NCI-H446 treated with DMSO at 0.1 percent for 48 hours (cell line): ENCODE results near the gene DLL3.
A peak's percentile ranks its signal among the peaks of the same experiment; 100 is the strongest.

ENCODE experiments used
- DNase-seq: peaks from one replicate; lab custom pipeline; 2025; lab: John Stamatoyannopoulos, UW

Gene DLL3

GRCh38 chr19:39516270-39516669 is 17.5 kb downstream of the DLL3 start:
- DNase-seq, result no peak

- DNase-seq, result no peak
These were observed 18.7 kb downstream of the DLL3 start for GRCh38 chr19:39517432-39517831.

- DNase-seq, result no peak
These were observed 19.7 kb downstream of the DLL3 start for GRCh38 chr19:39518458-39518857.

- DNase-seq, result no peak
These were observed 20.2 kb downstream of the DLL3 start for GRCh38 chr19:39518975-39519374.

DNA sequence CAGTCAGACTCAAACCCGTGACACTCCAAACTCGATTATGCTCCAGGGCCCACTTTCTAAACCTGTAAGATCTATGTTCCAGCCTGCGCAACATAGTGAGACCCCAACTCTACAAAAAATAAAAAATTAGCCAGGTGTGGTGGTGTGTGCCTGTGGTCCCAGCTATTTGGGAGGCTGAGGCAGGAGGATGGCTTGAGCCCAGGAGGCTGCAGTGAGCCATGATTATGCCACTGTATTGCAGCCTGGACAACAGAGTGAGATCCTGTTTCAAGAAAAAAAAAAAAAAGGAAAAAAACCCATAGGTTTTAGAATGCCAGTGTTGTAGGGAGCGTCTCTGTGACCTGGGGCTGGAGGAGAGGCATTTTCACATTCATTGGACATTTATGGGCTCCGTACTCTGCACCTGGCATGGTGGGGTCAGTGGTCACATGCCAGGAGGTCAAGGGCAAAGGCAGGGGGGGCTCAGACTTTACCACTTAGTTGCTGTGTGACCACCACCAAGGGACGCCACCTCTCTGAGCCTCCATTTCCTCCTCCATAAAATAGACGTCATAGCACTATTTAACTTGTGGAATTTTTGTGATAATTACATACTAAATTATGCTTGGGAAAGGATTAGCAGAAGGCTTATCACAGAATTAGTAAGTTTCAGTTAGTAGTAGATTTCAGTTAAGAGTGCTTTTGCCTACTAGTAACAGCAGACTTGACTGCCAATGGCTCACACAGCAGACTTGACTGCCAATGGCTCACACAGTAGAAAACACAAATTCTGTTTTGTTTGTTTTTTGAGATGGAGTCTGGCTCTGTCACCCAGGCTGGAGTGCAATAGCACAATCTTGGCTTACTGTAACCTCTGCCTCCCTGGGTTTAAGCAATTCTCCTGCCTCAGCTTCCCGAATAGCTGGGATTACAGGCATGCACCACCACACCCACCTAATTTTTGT is 22.1 kb downstream of the DLL3 start:
- no peak for DNase-seq

DNA sequence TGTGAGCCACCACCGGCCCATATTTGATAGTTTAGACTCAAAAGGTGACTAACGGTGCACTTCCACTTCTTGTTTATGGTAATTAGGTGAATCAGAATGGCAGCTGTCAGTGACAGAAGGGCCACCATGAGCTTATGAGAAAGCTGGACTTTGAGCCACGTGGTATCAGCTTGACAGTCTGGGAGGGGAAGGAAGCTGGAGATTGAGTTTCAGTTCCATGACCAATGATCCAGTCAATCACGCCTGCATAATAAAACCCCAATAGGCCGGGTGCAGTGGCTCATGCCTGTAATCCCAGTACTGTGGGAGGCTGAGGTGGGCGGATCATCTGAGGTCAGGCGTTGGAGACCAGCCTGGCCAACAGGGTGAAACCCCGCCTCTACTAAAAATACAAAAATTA is 25.7 kb downstream of the DLL3 start:
- DNase-seq, result no peak

DNA sequence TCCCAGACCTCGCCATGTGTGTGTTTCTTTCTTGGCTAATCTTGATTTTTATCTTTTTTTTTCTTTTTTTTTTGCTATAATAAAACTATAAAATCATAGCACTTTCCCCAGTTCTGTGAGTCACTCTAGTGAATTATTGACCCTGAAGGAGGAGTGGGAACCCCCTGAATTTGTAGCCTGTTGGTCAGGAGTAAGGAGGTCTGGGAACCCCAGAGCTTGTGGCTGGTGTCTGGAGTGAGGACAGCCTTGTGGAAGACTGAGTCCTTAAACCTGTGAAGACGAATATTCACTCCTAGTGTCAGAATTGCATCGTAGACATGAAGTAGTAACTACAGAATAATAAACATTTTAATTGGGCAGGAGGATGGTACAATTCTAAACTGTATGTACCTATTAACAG is 26.5 kb downstream of the DLL3 start:
- DNase-seq, result no peak

GRCh38 chr19:39531834-39532232 is 33.1 kb downstream of the DLL3 start:
- DNase-seq, result no peak

DNA sequence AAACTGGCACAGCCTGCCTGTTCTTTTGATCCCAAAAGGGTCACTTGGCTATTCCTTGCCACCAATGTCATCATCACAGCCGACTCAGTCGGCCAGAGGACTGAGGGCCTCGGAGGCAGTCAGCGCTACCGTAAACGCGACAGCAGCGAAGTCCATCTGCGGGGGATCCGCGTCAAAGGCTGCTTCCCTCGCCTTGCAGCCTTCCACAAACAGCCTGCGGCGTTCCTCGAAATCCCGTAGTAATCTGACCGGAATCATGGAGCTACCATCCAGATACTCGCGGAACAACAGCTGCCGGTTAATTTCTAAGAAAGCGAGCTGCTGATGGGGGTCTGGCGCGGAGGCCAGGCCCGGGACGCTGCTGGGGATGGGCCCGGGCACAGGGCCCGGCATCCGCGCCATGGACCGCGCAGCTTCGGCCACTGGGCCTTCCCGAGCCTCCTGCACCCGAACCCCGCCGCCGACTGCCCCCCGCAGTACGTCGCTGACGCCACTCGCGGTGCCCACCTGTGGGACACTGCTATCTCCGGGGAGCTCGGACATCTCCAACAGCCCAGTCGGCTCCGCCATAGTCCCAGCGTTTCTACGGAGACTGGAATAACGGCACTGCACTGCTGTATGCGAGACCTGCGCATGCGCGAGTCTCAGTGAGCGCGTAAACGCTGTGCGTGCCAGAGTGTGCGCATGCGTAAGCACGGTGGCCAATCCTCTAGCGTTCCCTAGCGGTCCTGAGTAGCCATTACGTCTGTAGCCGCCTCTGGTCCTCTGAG is 33.7 kb downstream of the DLL3 start, which contains the start of gene EID2B:
Gene EID2B, minus strand, starts transcription at position 620 of the 770 bp plus-strand sequence. Its CDS starts 50 bp downstream, at position 570.
- peak; percentile 92 for DNase-seq

DNA sequence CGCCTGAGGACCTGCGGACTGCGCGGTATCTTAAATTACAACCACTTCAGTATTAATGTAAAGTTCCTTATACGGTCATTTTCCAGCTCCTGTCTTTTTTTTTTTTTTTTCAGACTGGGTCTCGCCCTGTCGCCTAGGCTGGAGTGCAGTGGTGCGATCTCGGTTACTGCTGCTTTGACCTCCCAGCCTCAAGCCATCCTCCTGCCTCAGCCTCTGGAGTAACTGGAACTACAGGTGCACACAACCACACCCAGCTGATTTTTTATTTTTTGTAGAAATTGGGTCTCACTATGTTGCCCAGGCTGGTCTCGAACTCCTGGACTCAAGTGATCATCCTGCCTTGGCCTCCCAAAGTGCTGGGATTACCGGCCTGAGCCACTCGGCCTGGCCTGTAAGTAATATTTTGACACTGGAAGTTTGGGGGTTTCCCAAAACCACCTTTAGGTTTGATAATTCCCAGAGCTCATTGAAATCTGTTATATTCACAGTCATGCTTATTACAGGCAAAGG is 34.3 kb downstream of the DLL3 start:
- no peak for DNase-seq

DNA sequence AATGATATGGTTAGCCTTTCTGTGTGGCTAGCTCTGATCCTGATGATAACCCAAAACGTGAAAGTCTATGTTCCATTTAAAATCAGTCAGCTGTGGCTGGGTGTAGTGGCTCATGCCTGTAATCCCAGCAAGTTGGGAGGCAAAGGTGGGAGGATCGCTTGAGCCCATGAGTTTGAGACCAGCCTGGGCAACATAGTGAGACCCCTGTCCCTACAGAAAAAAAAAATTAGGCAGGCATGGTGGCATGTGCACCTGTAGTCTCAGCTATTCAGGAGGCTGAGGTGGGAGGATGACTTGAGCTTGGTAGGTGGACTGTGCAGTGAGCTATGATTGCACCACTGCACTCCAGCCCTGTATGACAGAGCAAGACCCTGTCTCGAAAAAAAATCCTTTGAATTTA is 35.0 kb downstream of the DLL3 start:
- DNase-seq, result no peak

DNA sequence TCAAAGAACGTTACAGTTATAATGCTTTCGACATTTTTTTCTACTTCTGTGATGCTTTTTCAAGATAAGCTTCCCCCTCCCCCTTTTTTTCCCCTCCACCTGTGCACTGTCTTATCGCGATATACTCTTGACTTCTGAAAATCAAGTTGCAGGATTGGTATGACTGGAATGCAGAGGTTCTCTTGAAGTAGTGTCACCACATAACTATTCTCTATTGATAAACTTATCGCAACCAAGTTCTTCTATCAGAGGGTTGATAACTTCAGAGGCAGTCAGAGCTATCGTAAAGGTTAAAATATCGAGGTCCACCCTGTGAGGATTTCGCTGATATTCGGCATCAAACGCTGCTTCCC is 40.4 kb downstream of the DLL3 start:
- DNase-seq, result no peak

GRCh38 chr19:39539518-39540332 is 41.0 kb downstream of the DLL3 start, which contains the start of gene EID2:
Gene EID2 (minus strand): TSS chr19:39540161. CDS start chr19:39540079, 82 bp downstream.
- DNase-seq, result peak; percentile 88

DNA sequence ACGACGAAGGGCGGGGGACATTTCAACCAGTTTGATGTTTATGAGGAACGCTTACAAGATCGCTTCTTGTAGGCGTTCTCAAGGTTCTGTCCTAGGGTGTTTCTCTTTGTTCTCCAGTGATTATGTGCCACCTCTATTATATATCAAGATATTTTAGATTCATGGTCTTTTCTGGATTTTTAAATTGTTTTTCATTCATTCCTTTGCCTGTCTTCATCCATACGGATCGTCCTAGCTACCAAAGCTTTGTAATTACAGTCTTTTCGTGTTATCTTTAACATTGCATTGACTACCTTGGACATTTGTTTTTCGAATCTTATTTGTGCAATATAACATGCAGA is 41.6 kb downstream of the DLL3 start:
- DNase-seq, result no peak

DNA sequence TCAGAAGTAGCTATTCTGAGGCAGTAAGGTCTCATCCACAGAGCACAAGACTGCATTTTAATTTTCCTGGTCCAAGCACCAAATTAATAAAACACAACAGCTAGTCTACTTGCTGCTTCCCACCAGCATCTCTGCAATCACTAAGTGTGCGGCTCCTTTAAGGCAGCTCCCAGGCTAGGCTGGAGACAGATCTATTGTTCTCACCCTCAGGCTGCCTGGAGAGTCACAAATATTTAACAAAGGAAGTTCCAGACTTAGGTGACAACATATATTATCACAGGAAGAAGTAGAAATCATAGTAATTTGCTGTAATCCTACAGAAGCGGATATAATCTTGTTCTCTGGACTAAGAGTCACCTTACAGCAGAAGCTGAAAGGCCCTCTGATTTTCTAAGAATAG is 43.5 kb downstream of the DLL3 start:
- no peak for DNase-seq

DNA sequence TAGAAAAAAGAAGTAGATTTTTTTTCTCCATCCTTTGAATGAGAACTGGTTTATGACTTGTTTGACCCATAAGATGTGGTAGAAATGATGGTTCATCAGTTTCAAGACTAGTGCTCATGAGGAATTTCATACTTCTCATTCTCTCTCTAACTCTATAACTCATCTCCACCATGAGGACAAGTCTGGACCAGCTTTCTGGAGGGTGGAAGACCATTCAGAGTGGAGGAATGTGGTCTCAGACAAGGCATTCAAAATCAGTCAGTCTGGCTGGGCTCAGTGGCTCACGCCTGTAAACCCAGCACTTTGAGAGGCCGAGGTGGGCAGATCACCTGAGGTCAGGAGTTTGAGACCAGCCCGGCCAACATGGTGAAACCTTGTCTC is 44.7 kb downstream of the DLL3 start:
- no peak for DNase-seq

- DNase-seq, result no peak
These were observed 45.6 kb downstream of the DLL3 start for GRCh38 chr19:39544226-39544903.

GRCh38 chr19:39544911-39545310 is 46.2 kb downstream of the DLL3 start:
- DNase-seq, result no peak

DNA sequence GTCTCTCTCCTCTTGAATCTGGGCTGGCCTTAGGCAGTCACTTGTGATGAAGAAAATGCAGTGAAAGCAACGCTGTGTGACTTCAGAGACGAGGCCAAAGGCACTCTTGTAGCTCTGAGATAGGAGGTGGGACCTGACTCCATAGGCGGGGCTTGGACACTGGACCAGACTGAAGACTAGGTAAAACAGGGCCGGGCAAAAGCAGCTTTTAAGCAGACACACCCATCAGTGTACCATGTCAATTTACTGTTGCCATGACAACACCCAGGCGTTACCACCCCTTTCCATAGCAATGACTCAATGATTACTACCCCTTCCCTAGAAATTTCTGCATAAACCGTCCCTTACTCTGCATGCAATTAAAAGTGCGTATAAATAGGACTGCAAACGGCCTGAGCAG is 47.9 kb downstream of the DLL3 start:
- DNase-seq, result no peak

- DNase-seq, result no peak
These were observed 51.5 kb downstream of the DLL3 start for GRCh38 chr19:39550197-39550596.

DNA sequence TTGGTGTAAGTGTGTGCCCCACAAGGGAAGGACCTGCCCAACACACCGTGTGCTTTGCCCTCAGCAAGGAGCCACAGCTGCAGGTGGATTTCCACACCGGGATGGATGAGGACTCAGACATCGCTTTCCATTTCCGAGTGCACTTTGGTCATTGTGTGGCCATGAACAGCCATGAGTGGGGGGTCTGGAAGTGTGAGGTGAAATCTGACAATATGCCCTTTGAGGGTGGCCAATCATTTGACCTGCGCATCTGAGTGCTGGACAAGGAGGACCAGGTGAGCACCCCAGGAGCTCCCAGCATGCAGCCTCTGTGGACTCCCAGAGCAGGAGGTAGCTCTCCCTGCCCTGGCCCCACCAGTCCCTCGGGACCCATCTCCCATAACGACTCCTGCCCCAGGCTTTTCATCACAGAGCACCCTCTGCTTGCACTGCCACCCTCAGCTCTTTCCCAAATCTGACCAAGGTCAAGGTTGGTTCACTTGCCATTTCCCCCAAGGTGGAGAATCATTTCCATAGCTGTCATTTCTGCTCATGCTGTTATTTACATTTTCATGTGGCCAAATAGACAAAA is 54.4 kb downstream of the DLL3 start:
- DNase-seq, result no peak
